Thoracic aorta (tissue), 2 donors: ENCODE results near the gene IGFL4. TPM values are rescaled to one million over a fixed set of nuclear protein-coding genes. Genes with fewer than 3 reads are reported as not detected.

Source experiments
- ATAC-seq: fragments of 150-250 bp; one replicate; pipeline ENCODE4 v1.8.0; 2017; ENCODE audit warnings: low read depth; ENCODE audit not compliant: insufficient number of reproducible peaks, low FRiP score
- DNase-seq: peaks from one replicate; pipeline ENCODE4 v3.0.0-alpha.2; 2020; ENCODE audit warnings: low spot score
- H3K27ac ChIP-seq, 2 donors: fragments of 200-600 bp; sonication (generic); 1 replicate in 1 of 2; 2 replicates in 1 of 2; pipeline ENCODE4 v1.5.1; 2016; ENCODE audit warnings: mild to moderate bottlenecking in 2 of 2, moderate library complexity in 2 of 2
- H3K27me3 ChIP-seq: fragments of 200-600 bp; sonication (generic); replicated peaks from 2 replicates; pipeline ENCODE4 v1.6.0; 2016; ENCODE audit warnings: mild to moderate bottlenecking; ENCODE audit not compliant: insufficient read depth
- H3K36me3 ChIP-seq: fragments of 200-600 bp; sonication (generic); one replicate; pipeline ENCODE4 v1.5.1; 2016
- H3K4me1 ChIP-seq, 2 donors: fragments of 200-600 bp; sonication (generic); 1 replicate in 1 of 2; 2 replicates in 1 of 2; pipeline versions ENCODE4 v1.5.1 to v1.6.0; 2016; ENCODE audit warnings: low read depth in 2 of 2, mild to moderate bottlenecking in 1 of 2; ENCODE audit not compliant: control insufficient read depth in 1 of 2
- H3K4me3 ChIP-seq: fragments of 200-600 bp; sonication (generic); 2 replicates; pipeline ENCODE4 v1.5.1; 2016; ENCODE audit warnings: mild to moderate bottlenecking
- H3K9me3 ChIP-seq: fragments of 200-600 bp; sonication (generic); 2 replicates; pipeline ENCODE4 v1.5.1; 2016
- total RNA-seq, 2 donors: library from RNA; depleted of rRNA; stranded (reverse); fragments of >200 nt; gene quantifications; one replicate each; pipeline versions ENCODE4 v1.1.0 to v1.2.3, GENCODE V29; 2016
- TF ChIP-seq, protein P1 (sequence below): fragments of 200-600 bp; sonication (generic); IDR thresholded peaks from one replicate; pipeline ENCODE4 v1.5.1; 2019; ENCODE audit warnings: antibody characterized with exemption

The IGFL4 gene
- total RNA-seq, 2 donors from 2014 or later = not detected

DNA sequence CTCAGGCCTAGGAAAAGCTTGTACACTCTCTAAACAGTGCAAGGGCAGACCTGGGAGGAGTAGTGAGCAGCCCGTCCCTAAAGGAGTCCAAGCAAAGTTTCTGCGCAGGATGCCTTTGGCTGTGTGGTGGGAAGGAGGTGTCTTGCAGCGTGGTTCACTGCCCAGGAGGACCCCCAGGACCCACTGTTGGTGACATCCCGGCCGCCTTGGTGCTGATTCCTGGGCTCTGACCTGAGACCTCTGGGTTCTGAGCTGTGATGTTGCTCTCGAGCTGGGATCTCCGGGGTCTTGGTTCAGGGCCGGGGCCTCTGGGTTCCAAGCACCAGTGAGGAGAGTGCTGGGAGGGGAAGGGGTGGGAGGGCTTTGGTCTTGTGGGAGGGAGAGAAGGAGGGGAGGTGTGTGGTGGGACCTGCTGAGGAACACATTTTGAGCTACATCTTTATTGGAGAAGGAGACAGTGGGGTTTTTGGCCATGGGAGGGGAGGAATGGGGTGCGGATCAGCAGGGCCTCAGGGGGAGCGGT is 22.0 kb downstream of the IGFL4 start:
- TF ChIP-seq, protein P1, sequence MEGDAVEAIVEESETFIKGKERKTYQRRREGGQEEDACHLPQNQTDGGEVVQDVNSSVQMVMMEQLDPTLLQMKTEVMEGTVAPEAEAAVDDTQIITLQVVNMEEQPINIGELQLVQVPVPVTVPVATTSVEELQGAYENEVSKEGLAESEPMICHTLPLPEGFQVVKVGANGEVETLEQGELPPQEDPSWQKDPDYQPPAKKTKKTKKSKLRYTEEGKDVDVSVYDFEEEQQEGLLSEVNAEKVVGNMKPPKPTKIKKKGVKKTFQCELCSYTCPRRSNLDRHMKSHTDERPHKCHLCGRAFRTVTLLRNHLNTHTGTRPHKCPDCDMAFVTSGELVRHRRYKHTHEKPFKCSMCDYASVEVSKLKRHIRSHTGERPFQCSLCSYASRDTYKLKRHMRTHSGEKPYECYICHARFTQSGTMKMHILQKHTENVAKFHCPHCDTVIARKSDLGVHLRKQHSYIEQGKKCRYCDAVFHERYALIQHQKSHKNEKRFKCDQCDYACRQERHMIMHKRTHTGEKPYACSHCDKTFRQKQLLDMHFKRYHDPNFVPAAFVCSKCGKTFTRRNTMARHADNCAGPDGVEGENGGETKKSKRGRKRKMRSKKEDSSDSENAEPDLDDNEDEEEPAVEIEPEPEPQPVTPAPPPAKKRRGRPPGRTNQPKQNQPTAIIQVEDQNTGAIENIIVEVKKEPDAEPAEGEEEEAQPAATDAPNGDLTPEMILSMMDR = no peak
- H3K36me3 ChIP-seq = no peaks in the 10 kb centered on the region
- no peak for DNase-seq
- peaks cover 7% of the 10 kb centered on the region for H3K27me3 ChIP-seq
- no peak overlapping the region for H3K4me3 ChIP-seq
- H3K9me3 ChIP-seq = no peaks in the 10 kb centered on the region
- peaks cover 19 to 22% of the 10 kb centered on the region in 2 donors for H3K4me1 ChIP-seq
- no peak for ATAC-seq
- H3K27ac ChIP-seq = no peak overlapping the region

- Histone ChIP-seq H3K36me3 (no peaks in the 10 kb centered on the region), H3K27me3 (peaks cover 7% of the 10 kb centered on the region), H3K9me3 (no peaks in the 10 kb centered on the region), H3K4me3 (no peak overlapping the region), H3K27ac (no peak overlapping the region), H3K4me1 (peaks cover 19 to 22% of the 10 kb centered on the region in 2 donors)
- no peak for DNase-seq
- TF ChIP-seq, protein P1 = no peak
- ATAC-seq = no peak
Observed at GRCh38 chr19:46017874-46018675, 22.7 kb downstream of the IGFL4 start.

DNA sequence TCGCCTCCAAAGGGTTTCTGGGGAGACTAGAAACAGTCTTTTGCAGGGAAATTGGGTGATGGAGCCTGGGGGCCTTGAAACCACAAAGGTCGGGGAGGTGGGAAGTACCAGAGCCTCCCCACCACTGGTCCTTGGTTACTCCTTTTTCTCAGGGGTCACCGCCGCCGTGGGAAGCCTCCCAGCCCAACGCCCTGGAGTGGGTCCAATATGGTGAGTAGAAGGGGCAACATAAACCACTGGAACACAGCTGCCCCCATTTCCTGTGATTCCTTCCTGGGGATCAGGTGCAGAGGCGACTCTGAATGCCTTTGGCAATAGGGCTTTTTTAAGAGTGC is 23.7 kb downstream of the IGFL4 start:
- ATAC-seq = no peak
- H3K4me3 ChIP-seq = no peak overlapping the region

GRCh38 chr19:46016426-46017094 is 24.2 kb downstream of the IGFL4 start:
- ATAC-seq (peak; percentile 71), DNase-seq (no peak)
- no peak overlapping the region for H3K27ac ChIP-seq
- TF ChIP-seq, protein P1 = peak; percentile 93
- H3K9me3 ChIP-seq = no peaks in the 10 kb centered on the region
- H3K36me3 ChIP-seq = no peaks in the 10 kb centered on the region
- H3K4me3 ChIP-seq = peak overlapping the region; percentile 98
- H3K4me1 ChIP-seq = peaks cover 19 to 22% of the 10 kb centered on the region in 2 donors
- peaks cover 7% of the 10 kb centered on the region for H3K27me3 ChIP-seq

More for the DNA sequence above, 23.7 kb downstream of the IGFL4 start:
- Histone ChIP-seq H3K27ac (no peak overlapping the region), H3K9me3 (no peaks in the 10 kb centered on the region), H3K4me1 (peaks cover 19 to 22% of the 10 kb centered on the region in 2 donors), H3K27me3 (peaks cover 7% of the 10 kb centered on the region), H3K36me3 (no peaks in the 10 kb centered on the region)
- DNase-seq = no peak
- TF ChIP-seq, protein P1 = peak; percentile 22
